SIG-M5 treated with dmso at 0.1 percent for 504 hours (cell line): Measurements from ENCODE around the gene S100A10.

ENCODE experiments used
- DNase-seq: peaks from one replicate; lab custom pipeline; 2025; ENCODE audit not compliant: unreplicated experiment; lab: John Stamatoyannopoulos, UW

S100A10 gene

DNA sequence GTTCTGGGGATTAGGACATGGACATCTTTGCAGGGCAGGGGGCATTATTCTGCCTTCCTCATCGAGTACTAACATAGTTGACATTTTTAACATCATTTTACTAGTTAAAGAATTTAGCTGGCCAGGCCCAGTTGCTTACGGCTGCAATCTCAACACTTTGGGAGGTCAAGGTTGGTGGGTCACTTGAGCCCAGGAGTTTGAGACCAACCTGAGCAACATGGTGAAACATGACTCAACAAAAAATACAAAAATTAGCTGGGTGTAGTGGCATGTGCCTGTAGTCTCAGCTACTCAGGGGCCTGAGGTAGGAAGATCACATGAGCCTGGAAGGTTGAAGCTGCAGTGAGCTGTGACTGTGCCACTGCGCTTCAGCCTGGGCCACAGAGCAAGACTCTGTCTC, 54.5 kb downstream of the S100A10 start:
- DNase-seq = no peak

DNA sequence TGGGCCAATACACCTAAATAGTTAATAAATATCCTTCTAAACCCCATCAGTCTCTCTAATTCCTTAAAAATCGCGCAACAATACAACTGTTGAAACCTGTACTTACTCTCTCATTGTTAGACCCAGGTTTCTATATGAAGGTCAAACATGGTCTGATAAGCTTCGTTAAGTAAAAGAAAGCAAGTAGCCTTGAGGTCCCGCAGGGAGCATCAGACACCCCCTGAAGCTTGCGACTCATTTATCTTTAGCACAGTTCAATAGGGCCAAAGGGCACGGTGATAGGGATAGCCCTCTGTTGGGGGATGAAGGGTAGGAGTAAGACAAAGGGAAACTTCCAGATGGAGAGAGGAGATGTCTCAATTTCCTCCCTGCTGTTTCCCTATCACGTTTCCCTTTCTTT, 57.0 kb downstream of the S100A10 start:
- no peak for DNase-seq

DNA sequence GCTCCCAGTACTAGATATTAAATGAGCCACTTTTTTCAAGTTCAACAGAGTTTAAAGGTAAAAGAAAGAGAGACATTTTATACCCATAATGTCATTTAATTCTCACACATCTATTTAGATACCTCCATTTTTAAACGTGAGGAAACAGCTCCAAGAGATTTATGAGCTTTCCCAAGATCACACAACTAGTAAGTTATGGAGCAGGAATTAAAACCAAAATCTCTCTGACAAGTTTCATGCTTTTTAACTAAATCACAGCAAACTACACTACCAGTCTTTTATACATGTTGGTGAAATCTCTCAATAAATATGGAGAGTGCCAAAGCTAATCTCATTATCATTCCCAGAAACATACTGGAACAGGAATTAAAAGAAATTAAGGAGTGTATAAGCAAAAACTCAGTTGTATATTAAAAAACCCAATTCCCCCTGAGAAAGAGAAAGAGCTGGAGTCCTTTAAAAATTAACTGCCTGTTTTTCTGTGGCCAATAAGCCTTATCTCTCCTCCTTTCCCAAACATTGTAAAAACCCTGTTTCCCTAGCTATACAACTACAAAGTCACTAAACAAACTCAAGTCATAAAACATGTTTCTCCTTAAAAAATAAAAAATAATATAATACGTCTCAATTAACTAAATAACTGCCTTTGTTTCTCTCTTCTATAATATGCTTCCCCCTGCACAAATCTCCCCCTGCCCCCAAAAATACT, 57.6 kb downstream of the S100A10 start:
- DNase-seq = no peak

DNA sequence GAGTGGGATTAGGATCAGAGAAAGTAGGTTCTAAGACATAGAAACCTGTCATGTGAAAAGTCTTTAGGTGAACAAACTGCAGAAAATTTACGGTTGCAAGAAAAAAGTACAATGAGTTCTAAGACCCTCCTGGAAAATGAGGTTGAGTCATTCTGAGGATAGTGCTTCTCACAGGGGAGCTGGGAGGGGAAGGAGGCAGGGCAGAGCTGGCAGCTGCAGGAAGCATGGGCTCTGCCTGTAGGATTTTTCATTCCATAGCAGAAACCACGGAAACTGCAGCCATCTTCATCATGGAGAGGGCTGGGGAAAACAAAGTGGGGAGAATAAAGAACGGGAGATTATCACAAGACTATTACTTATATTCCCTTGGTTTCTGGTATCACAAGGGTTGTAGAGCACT, 58.5 kb downstream of the S100A10 start:
- DNase-seq = no peak

DNA sequence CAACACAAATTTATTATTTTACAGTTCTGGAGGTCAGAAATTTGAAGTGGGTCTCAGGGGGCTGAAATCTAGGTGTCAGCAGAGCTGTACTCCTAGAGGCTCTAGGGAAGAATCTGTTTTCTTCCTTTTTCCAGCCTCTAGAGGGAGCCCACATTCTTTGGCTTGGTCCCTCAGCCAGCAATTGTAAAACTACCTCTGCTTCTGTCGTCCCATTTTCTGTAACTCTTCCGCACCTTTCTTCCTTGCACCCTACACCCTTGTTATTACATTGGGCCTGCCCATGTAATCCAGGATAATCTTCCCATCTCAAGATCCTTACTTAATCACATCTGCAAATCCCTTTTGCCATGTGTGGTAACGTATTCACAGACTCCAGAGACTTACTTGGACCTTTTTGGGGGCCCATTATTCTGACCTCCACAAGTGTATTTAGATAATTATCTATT, 59.6 kb downstream of the S100A10 start:
- peak; percentile 86 for DNase-seq
